Activated T-cell treated with anti-CD3 and anti-CD28 coated beads for 4 hours (primary cell): ENCODE measurements around the gene STAT1.

ENCODE experiments used
- DNase-seq: peaks from one replicate; pipeline ENCODE4 v3.0.0-alpha.2; 2020

STAT1 gene

GRCh38 chr2:191030521-191031154 is 16.7 kb upstream of the STAT1 start:
- DNase-seq = no peak

GRCh38 chr2:191029280-191029950 is 15.4 kb upstream of the STAT1 start:
- no peak for DNase-seq

- no peak for DNase-seq
Observed at GRCh38 chr2:191026377-191026776, 12.4 kb upstream of the STAT1 start.

- DNase-seq = no peak
Observed at GRCh38 chr2:191025135-191025534, 11.2 kb upstream of the STAT1 start.

GRCh38 chr2:191023235-191023679 is 9.3 kb upstream of the STAT1 start:
- no peak for DNase-seq

- DNase-seq = no peak
Observed at GRCh38 chr2:191020742-191021381, 6.9 kb upstream of the STAT1 start.

GRCh38 chr2:191020221-191020741 is 6.3 kb upstream of the STAT1 start:
- peak; percentile 91 for DNase-seq

GRCh38 chr2:191019376-191019775 is 5.4 kb upstream of the STAT1 start:
- no peak for DNase-seq

- DNase-seq = no peak
Observed at GRCh38 chr2:191018643-191019119, 4.7 kb upstream of the STAT1 start.

GRCh38 chr2:191018048-191018447 is 4.1 kb upstream of the STAT1 start:
- no peak for DNase-seq

- DNase-seq = no peak
Observed at GRCh38 chr2:191015831-191016230, 1.9 kb upstream of the STAT1 start.

- no peak for DNase-seq
Observed at GRCh38 chr2:191015239-191015638, 1.3 kb upstream of the STAT1 start.

- DNase-seq = no peak
Observed at GRCh38 chr2:191014653-191015020, 666 bp upstream of the STAT1 start.

- DNase-seq = no peak
Observed at GRCh38 chr2:191013682-191013931, 364 bp downstream of the STAT1 start.

- DNase-seq = no peak
Observed at GRCh38 chr2:191012845-191013681, 908 bp downstream of the STAT1 start.

- no peak for DNase-seq
Observed at GRCh38 chr2:191012346-191012745, 1.6 kb downstream of the STAT1 start.

- no peak for DNase-seq
Observed at GRCh38 chr2:191010887-191011885, 2.8 kb downstream of the STAT1 start.

GRCh38 chr2:191009541-191010374 is 4.2 kb downstream of the STAT1 start:
- DNase-seq = no peak

- DNase-seq = no peak
Observed at GRCh38 chr2:191008286-191008685, 5.7 kb downstream of the STAT1 start.

- no peak for DNase-seq
Observed at GRCh38 chr2:191006997-191007783, 6.8 kb downstream of the STAT1 start.
